ENCODE data around the gene BEND7.
"Not testable (repeated sequence)": the region's sequence is repeated elsewhere in the genome, so short reads cannot be mapped to it uniquely, and the experiment has no call there.

The BEND7 gene

DNA sequence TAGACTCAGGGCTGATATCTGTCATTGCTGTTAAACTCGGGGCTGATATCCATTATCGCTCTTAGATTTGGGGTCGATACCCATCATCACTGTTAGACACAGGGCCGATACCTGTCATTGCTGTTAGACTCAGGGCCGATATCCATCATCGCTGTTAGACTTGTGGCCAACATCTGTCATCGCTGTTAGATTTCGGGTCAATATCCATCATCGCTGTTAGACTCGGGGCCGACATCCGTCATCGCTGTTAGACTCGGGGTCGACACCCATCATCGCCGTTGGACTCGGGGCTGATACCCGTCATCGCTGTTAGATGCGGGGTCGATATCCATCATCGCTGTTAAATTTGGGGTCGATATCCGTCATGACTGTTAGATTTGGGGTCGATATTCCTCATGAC, 54.8 kb downstream of the BEND7 start:
- DNase-seq, result no peak

- DNase-seq, result no peak
These were observed 56.5 kb downstream of the BEND7 start for GRCh38 chr10:13472359-13472758.

GRCh38 chr10:13470270-13470669, 58.5 kb downstream of the BEND7 start:
- DNase-seq, result no peak

GRCh38 chr10:13462551-13462950, 66.3 kb downstream of the BEND7 start:
- DNase-seq, result no peak

GRCh38 chr10:13458687-13459012, 70.2 kb downstream of the BEND7 start:
- no peak for DNase-seq

- no peak for DNase-seq
These were observed 70.7 kb downstream of the BEND7 start for GRCh38 chr10:13457958-13458686.

DNA sequence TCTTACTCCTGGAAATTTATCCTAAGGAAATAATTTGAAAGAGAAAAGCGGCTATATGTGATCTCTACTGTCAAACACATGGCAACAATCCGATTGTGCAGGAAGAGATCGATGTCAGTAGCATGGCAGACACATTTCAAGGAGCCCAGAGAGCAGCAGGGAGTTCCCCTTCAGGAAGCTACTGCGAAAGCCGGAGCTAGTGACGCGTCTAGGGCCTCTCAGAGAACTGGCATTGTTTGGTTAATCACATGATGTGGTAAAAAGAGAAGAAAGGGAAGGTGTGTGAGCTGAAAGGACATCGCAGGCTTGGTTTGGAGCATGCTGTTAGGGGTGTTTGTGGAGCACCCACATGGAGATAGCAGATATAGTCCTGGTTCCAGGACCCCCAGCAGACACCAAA, 74.9 kb downstream of the BEND7 start:
- DNase-seq, result no peak

- no peak for DNase-seq
These were observed 78.7 kb downstream of the BEND7 start for GRCh38 chr10:13450069-13450468.

- DNase-seq, result no peak
These were observed 79.5 kb downstream of the BEND7 start for GRCh38 chr10:13449296-13449695.

- no peak for DNase-seq
These were observed 80.6 kb downstream of the BEND7 start for GRCh38 chr10:13448216-13448615.

DNA sequence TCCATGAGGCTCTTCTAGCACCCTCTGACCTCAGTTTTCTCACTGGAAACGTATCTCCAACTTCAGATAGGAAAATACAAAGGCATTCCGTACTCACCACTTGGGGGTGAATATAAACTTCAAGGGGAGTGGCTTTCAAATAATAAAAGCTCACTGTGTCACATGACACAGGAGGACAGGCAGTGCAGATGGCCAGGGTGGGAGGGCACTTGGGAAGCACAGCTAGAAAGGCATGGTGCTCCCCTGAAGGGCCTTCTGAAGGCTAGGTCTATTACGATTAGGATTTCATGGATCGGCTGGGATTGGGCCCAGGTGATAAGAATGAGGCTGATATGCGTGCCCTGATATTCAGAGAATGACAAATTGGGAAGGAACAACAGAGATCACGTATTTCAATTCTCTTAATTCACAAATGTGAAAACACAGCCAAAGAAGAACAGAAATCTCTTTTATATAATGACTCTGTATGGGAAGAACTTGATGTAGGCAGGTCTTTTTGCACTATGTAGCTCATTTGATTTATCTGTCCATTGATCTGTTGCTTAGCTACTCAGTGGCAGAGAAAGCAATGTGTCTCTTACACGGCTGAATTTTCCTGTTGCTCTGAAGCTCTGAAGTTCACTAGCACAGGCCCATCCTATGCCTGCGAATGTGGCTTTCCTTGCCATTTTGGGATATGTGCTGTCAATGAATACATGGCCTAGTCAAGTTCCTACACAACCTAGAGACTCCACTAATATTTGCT, 83.0 kb downstream of the BEND7 start:
- no peak for DNase-seq

GRCh38 chr10:13441476-13441875, 87.3 kb downstream of the BEND7 start:
- no peak for DNase-seq

DNA sequence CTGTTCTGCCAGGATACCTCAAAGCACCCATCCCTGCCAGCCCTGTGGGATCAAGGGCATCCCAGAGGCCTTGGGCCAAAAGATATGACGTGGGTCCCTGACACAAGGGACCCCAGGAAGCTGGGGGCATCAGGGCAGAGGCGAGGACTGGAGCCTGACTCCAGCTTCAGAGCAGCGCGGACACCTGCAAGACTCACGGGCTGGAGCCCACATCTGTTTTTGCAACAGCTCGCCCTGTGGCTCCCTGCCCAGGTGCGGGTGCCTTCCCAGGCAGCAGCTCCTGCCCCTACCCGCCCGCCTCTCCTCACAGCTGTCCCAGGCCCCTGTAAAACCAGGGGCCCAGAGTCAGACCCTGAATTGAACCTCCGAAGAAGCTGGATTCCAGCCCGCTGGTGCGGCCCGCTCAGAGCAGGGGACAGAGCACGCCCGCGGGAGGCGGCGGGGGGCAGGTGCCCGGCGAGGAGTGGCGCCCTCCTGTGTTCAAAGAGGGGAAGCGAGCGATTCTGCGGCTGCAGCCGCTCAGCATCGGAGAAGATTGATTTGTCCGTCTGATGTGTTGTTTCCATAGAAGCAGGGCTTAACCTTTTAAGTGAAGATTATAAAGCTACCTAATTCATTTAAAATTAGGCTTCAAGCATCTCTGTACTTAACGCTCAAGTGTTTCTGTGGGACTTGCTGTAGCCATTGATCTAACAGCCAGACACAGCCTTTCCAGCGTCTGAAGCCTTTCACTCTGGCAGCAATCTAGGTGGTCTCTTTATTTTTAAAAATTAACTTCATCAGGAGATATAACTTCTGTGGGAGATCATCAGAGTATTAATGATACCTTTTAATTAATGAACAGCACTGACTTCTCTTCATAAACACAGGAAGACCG, 88.4 kb downstream of the BEND7 start:
- peak; percentile 45 for DNase-seq

DNA sequence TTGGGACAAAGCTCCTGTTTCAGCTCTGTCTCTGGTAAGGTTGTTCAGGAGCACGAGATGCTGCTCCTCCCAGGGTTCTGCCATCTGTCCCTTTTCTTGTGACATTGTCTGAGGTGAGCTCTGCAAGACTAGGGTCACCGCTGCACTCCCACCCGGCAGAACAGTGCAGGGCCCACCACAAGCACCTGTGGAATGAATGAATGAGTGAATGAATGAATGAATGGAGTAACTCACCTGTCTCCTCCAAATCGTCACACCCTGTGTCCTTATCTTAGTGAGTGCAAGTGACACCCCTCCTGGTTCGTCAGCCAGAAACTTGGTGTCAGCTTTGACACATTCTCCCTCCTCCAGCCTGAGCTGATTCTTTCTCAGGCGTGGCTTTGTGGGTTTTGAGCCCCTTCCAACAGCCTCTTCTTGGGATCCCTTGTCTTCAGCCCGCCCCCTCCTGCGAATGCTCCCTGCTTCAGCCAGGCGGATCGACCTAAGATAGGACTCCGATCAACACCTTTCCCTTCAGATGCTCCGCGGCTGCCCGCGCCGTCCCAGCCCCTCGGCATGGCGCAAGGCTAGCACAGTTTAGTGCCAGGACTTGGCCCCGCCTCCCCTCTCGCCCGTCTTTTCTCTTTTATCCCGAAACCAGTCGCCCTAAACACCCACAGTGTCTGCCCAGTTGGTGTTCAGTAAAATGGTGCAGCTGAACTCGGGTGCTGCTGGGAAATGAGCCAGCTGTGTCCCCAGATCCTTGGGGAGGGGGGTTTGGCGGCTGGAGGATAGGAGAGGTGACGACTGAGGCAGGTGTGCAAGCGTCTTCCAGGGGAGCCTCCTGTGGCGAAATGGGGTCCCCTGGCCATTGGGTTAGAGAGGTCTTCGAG, 89.3 kb downstream of the BEND7 start:
- DNase-seq, result no peak

- DNase-seq, result no peak
These were observed 91.7 kb downstream of the BEND7 start for GRCh38 chr10:13437026-13437555.

GRCh38 chr10:13427943-13428342, 100.9 kb downstream of the BEND7 start:
- not testable (repeated sequence) for DNase-seq

DNA sequence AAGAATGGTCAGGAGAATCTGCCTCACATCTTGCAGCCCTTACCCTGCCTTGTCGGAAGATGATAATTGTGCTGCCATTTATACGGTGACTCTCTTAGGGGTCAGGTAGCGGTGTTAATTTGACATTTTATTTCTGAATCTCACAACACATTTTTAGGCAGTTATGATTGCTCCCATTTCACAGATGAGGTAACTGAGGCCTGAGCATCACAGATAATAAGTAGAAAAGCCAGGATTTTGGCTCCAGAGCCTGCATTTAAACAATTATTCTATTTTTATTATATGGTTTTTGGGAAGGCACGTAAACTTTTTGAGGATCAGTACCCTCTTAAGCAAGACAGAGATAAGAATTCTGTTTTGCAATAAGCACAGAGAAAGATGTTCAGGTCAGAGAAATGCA, 103.4 kb downstream of the BEND7 start:
- no peak for DNase-seq

DNA sequence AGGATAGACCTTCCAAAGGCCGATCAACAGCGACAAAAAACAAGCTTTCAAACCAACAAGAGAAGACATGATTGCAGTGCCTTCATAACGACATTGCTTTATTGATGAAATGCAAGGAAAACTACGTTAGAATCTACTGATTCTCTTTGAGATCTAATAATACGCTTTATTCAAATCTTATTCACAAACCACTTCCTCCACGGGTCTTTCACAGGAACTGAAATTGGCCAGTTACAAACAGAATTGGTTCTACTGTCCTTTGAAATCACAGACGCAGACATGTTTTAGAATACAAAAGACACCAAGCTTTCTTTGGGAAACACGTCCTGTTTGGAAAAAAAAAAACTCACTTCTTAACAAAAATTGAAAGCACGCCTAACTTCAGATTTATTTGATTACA, 106.0 kb downstream of the BEND7 start:
- no peak for DNase-seq

DNA sequence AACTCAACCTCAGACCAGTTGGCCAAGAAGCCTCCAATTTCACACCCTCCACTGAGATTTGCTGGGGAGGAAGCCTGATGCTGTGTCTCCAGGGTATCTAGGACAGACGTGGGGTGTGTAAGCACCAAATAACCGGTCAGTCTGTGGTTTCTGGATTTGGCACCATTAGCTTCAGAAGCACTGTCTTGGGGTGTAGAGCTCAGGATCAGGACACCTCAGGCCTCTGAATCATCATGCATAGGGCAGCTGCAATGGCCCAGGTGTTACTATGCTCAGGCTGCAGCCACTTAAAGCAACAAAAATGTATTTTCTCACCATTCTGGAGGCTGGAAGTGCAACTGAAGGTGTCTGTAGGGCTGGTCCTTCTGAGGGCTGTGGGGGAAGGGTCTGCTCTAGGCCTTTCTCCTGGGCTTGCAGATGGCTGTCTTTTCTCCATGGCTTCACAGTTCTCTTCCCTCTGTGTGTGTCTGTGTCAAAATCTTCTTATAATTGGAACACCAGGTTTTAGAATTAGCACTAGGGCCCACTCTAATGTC, 107.4 kb downstream of the BEND7 start:
- no peak for DNase-seq

DNA sequence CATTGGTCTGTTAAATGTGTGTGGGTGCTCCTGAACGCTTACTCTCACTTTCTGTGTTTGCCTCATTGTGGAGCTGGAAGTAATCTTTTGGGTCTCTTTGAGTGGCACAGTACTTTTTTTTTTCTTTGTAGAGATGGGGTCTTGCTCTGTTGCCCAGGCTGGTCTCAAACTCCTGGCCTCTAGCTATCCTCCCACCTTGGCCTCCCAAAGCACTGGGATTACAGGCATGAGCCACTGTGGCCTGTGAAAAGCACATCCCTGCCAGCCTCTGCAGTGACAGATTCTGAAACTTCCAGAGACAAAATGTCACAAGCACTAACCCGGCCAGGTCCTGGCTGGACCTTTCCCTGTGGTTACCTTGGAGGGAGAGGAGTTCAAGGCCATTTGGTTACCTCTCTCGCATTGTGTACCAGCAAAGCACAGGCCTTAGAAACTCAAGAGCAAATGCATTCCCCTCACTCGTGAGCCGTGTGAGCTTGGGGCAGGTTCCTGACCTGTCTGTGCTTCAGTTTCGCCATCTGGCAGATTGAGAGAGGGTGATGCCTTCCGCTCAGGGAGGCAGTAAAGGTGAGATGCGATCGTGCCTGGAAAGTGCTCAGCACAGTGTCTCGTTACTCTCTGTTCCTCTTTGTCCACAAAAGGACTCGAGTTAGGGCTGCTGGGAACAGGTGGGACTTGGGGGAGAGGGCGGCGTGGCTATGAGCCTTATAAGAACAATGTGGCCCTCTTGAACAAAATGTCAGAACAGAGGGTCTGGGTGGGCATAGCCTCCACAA, 108.1 kb downstream of the BEND7 start:
- no peak for DNase-seq

DNA sequence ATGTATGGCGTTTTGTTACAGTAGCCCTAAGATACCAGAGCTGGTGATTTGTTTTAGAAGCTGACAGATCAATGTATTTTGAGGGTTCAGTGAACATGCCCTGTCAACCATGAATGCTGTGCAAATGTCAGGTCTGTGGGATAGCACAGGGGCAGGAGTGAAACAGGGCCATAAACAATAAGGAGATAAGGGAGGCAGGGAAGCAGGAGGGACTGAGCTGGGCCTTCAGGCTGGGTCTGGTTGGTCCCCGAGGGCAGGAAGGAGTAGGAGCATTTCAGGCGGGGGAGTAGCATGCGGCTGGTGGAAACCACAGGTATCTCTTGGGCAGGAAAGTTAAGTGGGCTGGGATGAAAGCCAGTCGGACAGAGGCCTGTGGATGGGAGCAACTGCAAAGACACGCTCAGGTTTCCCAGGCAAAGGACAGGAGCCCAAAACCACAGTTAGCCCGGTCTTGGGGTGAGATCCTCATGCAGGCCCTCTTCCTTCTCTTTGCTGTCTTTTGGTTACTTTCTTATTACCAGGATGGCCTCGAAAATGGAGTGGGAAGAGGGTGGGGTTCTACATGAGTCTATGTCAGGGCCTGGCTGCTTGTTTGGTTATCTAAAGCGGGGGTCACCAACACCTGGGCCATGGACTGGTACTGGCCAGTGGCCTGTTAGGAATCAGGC, 111.2 kb downstream of the BEND7 start:
- no peak for DNase-seq

Data from NCI-H524 treated with DMSO at 0.1 percent for 48 hours (cell line).